C4-2B (cell line): ENCODE data around the gene USP32.

Experiments
- H3K27ac ChIP-seq: fragments of 450-650 bp; 2 replicates; pipeline ENCODE4 v1.5.1; 2017
- ZFX ChIP-seq: fragments of 450-650 bp; IDR thresholded peaks from 2 replicates; pipeline ENCODE4 v1.6.1; 2017
- TF ChIP-seq, protein P1 (sequence below): fragments of 450-650 bp; conservative IDR thresholded peaks from 2 replicates; pipeline ENCODE4 v1.5.1; 2017; ENCODE audit warnings: mild to moderate bottlenecking

Gene USP32

DNA sequence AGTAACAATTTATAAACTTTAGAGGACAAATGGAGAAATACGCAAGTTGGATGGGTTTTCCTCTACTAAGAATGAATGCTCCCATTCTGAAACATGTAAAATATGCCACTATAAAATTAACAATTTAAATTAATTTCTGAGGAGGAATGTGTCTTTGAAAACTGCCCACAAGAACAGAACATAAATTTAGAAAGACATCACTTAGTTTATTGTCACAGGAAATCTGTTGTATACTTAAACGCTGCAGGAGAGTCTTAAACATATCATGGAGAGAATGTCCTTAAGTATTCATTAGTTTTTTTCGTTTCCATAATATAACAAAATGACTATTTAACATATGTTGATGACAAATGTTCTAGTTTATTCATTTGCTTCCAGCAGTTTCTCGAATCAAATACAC lies 29.6 kb downstream of the USP32 start:
- no peak for TF ChIP-seq ZFX
- TF ChIP-seq, protein P1, sequence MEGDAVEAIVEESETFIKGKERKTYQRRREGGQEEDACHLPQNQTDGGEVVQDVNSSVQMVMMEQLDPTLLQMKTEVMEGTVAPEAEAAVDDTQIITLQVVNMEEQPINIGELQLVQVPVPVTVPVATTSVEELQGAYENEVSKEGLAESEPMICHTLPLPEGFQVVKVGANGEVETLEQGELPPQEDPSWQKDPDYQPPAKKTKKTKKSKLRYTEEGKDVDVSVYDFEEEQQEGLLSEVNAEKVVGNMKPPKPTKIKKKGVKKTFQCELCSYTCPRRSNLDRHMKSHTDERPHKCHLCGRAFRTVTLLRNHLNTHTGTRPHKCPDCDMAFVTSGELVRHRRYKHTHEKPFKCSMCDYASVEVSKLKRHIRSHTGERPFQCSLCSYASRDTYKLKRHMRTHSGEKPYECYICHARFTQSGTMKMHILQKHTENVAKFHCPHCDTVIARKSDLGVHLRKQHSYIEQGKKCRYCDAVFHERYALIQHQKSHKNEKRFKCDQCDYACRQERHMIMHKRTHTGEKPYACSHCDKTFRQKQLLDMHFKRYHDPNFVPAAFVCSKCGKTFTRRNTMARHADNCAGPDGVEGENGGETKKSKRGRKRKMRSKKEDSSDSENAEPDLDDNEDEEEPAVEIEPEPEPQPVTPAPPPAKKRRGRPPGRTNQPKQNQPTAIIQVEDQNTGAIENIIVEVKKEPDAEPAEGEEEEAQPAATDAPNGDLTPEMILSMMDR, result no peak
- H3K27ac ChIP-seq, result no peak overlapping the region

DNA sequence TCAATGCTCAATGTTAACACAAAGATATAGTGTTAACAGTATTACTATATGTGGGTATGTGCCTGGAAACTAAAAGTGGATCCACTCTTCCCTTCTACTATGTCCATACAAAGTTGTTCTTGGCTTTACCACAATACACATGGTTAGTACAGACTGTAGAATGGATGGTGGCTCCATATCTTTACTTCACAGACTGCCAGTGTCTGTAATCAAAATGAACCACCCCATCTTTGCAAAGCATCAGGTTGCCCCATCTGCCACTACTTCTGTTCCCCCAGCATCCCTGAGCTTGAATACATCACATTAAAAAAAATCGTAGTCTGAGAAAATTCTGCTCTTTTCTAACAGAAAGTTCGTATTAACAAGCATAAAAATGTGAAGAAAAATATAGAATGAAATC lies 30.0 kb downstream of the USP32 start:
- H3K27ac ChIP-seq, result no peak overlapping the region
- TF ChIP-seq, protein P1, result no peak
- no peak for TF ChIP-seq ZFX

DNA sequence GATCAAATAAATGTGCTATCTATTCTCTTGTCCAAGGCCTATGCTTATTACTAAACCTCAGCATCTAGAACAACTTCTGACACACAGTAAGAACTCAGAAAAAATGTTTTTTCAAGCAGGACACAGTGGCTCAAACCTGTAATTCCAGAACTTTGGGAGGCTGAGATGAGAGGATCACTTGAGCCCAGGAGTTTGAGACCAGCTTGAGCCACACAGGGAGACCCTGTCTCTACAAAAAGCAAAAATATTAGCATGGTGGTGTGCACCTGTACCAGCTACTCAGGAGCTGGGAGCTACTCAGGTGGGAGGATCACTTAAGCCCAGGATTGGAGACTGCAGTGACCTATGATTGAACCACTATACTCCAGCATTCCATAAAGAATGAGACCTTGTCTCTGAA lies 32.5 kb downstream of the USP32 start:
- H3K27ac ChIP-seq, result no peak overlapping the region
- no peak for TF ChIP-seq ZFX
- TF ChIP-seq, protein P1, result no peak

- H3K27ac ChIP-seq, result no peak overlapping the region
- no peak for TF ChIP-seq ZFX
- TF ChIP-seq, protein P1, result no peak
Observed at GRCh38 chr17:60358606-60359225, 33.2 kb downstream of the USP32 start.

- peak overlapping the region; percentile 42 for H3K27ac ChIP-seq
- no peak for TF ChIP-seq ZFX
- TF ChIP-seq, protein P1, result no peak
Observed at GRCh38 chr17:60356940-60357339, 35.0 kb downstream of the USP32 start.

GRCh38 chr17:60355663-60356594 lies 36.0 kb downstream of the USP32 start:
- peak overlapping the region; percentile 80 for H3K27ac ChIP-seq
- TF ChIP-seq, protein P1, result no peak
- TF ChIP-seq ZFX, result no peak

DNA sequence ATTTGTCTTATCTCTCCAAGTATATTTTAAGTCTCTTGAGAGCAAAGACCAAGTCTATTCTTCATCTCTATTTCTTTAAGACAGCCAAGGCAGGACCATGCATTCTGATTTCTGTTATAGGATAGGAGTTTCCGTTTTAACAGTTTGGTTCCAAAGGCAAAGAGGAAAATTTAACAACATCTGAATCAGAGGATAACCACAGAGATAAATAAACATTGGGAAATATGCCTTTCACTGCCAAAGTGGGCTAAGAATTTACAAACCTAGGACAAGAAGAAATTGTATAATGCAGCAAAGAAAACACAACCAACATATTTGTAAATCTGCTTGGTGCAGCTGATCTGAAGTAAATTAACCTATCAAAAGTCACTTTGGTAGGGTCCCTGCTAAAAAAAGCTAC lies 37.7 kb downstream of the USP32 start:
- H3K27ac ChIP-seq, result peak overlapping the region; percentile 80

More for the DNA sequence above, 37.7 kb downstream of the USP32 start:
- TF ChIP-seq, protein P1, result no peak
- TF ChIP-seq ZFX, result no peak
